BE2C (cell line): Measurements from ENCODE around the gene YIF1A.
A peak's percentile ranks its signal among the peaks of the same experiment; 100 is the strongest.

ENCODE experiments used
- DNase-seq: peaks from one replicate; pipeline ENCODE4 v3.0.0-alpha.2; 2020
- H3K27me3 ChIP-seq: fragments of 250-450 bp; sonication (Bioruptor Pico); 2 replicates; pipeline ENCODE4 v1.5.1; 2020; ENCODE audit warnings: mild to moderate bottlenecking
- H3K36me3 ChIP-seq: fragments of 250-450 bp; sonication (Bioruptor Pico); 2 replicates; pipeline ENCODE4 v1.5.1; 2020; ENCODE audit warnings: mild to moderate bottlenecking
- H3K4me1 ChIP-seq: fragments of 250-450 bp; sonication (Bioruptor Pico); 2 replicates; pipeline ENCODE4 v1.5.1; 2020
- H3K4me3 ChIP-seq: 2 replicates; pipeline ENCODE4 v1.5.1; 2011; ENCODE audit warnings: low read depth, low read length
- H3K9me3 ChIP-seq: fragments of 250-450 bp; sonication (Bioruptor Pico); 2 replicates; pipeline ENCODE4 v1.5.1; 2020
- TF ChIP-seq, protein P1 (sequence below): IDR thresholded peaks from 2 replicates; pipeline ENCODE4 v1.5.1; 2012; ENCODE audit warnings: mild to moderate bottlenecking, low read depth, low read length

Gene YIF1A

DNA sequence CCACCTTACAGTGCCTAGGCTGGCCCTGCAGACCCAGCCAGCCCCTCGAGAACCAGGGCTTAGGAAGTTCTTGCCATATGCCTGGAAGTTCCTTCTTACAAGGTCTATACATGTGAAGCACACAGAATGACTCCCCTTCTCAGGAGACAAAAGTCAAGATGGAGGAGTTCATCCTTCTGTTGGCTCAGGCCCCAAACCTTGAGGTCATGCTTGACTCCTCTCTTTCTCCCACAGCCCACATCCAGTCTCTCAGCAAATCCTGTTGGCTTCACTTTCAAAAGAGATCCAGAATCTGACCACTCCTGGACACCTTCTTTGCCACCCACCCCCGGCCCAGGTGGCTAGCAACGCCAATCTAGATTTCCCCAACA, 29.6 kb upstream of the YIF1A start:
- peaks cover 35% of the 10 kb centered on the region for H3K4me1 ChIP-seq
- no peak overlapping the region for H3K4me3 ChIP-seq
- DNase-seq = no peak
- no peaks in the 10 kb centered on the region for H3K27me3 ChIP-seq
- H3K9me3 ChIP-seq = no peaks in the 10 kb centered on the region
- TF ChIP-seq, protein P1, sequence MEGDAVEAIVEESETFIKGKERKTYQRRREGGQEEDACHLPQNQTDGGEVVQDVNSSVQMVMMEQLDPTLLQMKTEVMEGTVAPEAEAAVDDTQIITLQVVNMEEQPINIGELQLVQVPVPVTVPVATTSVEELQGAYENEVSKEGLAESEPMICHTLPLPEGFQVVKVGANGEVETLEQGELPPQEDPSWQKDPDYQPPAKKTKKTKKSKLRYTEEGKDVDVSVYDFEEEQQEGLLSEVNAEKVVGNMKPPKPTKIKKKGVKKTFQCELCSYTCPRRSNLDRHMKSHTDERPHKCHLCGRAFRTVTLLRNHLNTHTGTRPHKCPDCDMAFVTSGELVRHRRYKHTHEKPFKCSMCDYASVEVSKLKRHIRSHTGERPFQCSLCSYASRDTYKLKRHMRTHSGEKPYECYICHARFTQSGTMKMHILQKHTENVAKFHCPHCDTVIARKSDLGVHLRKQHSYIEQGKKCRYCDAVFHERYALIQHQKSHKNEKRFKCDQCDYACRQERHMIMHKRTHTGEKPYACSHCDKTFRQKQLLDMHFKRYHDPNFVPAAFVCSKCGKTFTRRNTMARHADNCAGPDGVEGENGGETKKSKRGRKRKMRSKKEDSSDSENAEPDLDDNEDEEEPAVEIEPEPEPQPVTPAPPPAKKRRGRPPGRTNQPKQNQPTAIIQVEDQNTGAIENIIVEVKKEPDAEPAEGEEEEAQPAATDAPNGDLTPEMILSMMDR = no peak
- no peaks in the 10 kb centered on the region for H3K36me3 ChIP-seq

DNA sequence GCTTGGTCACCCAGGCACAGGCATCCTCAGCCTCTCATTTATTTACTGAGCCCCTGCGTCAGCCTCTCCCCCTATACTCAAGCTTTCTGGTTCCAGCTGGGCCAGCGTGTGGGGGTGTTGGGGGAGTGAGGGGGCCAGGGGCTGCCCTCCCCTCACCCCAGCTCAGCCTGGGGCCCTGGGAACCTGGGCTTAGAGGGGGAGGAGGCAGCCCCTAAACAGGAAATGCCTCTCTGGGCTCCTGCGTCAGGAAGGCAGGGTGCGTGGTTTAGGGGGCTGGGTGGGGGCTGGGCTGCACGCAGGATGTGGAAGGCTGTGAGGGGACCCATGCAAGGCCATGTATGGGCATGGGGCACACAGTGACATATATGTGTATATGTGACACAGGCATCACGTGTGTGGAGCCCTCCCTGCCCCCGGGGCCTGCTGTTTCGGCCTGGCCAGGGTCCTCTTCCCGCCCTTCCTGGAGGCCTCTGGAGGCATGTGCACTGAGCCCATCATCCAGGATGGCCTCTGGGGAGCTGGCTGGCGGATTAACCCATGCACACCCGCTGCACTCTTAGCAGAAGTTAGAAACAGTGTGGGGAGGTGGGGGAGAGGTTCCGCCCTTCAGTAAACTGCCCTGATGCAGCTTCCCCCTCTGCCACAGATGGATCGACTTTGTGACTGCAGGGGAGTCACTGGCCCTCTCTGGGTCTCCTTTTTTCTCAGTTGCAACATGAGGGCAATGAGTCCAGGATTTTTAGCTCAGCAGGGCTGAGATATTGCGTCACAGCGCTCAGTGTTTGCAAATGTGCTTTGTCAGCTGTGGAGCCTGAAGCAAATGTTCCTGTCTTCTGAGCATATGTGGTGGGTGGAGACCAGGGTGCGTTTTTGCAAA, 29.0 kb upstream of the YIF1A start:
- peak; percentile 85 for DNase-seq
- H3K4me1 ChIP-seq = peaks cover 38% of the 10 kb centered on the region
- TF ChIP-seq, protein P1 = no peak
- no peaks in the 10 kb centered on the region for H3K27me3 ChIP-seq
- no peaks in the 10 kb centered on the region for H3K36me3 ChIP-seq
- H3K9me3 ChIP-seq = no peaks in the 10 kb centered on the region
- H3K4me3 ChIP-seq = peak overlapping the region; percentile 37

DNA sequence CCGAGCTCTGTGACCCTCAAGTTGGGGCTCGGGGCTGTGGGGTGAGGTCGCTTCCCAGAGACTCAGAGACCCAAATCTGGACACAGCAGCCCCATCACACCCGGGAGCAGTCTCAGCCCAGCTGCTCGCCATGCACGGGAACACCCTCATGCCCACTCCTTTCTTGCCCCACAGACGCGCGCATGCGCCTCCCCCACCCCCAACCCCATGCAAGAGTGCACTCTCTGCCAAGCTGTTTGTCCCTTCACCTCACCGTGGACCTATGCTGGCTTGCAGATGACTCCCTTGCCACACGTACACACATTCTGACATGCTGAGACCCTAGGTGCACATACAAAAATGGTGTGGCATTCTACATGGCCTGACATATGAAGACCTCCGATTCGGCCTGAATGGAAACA, 28.4 kb upstream of the YIF1A start:
- H3K4me1 ChIP-seq = peaks cover 38% of the 10 kb centered on the region
- TF ChIP-seq, protein P1 = no peak

GRCh38 chr11:66316849-66317251, 27.9 kb upstream of the YIF1A start, which contains the start of gene CD248:
CD248 (minus strand) TSS chr11:66317044; CDS start chr11:66317027, 17 bp downstream.
- no peaks in the 10 kb centered on the region for H3K36me3 ChIP-seq
- TF ChIP-seq, protein P1 = no peak
- peak; percentile 90 for DNase-seq
- no peaks in the 10 kb centered on the region for H3K27me3 ChIP-seq
- H3K4me3 ChIP-seq = peak within 1 kb of the TSS; percentile 59
- no peaks in the 10 kb centered on the region for H3K9me3 ChIP-seq
- H3K4me1 ChIP-seq = peaks cover 38% of the 10 kb centered on the region

More for the DNA sequence above, 28.4 kb upstream of the YIF1A start:
- DNase-seq = peak; percentile 90
- Histone ChIP-seq H3K9me3 (no peaks in the 10 kb centered on the region), H3K36me3 (no peaks in the 10 kb centered on the region), H3K4me3 (peak overlapping the region; percentile 37), H3K27me3 (no peaks in the 10 kb centered on the region)

DNA sequence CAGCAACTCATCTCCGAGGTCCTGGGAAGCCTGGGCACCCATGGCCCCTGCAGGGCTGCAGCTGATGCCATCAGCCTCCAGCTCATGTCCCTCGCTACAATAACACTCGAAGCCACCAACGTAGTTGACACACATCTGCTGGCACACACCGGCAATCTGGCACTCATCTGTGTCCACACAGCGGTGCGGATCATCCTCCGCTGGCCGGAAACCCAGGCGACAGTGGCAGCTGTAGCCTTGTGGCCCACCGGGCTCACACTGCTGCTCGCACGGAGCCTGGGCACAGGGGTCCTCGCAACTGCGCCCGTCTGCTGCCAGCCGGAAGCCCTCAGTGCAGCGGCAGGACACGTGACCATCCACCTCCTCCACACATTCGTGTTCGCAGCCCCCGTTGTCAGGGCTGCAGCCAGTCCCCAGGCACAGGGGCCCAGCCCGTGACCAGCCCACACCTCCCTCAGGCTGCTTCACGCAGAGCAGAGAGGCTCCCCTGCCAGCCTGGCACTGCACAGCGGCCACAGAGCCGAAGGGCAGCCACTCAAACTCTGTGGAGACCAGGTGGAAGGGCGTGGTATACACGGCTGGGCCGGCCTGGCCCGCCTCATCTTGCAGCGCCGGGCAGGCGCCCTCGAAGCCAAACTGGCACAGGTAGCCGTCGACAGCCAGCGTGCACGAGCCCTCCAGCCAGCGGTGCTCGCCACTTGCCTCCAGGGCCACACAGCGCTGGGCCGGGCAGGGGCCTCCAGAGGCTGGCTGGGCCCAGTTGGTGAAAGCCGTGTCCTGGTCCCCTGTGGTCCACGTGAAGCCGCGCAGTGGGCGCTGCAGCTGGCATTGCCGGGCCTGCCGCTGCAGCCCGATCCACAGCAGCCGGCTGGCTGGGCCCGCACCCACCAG, 27.2 kb upstream of the YIF1A start:
- Histone ChIP-seq H3K27me3 (no peaks in the 10 kb centered on the region), H3K4me3 (peak overlapping the region; percentile 59), H3K4me1 (peaks cover 40% of the 10 kb centered on the region), H3K9me3 (no peaks in the 10 kb centered on the region), H3K36me3 (no peaks in the 10 kb centered on the region)
- DNase-seq = no peak
- TF ChIP-seq, protein P1 = no peak

- TF ChIP-seq, protein P1 = no peak
- Histone ChIP-seq H3K27me3 (no peaks in the 10 kb centered on the region), H3K4me1 (peaks cover 40% of the 10 kb centered on the region), H3K36me3 (no peaks in the 10 kb centered on the region), H3K4me3 (peak overlapping the region; percentile 59), H3K9me3 (no peaks in the 10 kb centered on the region)
- DNase-seq = no peak
Measured at GRCh38 chr11:66315498-66315885, 26.5 kb upstream of the YIF1A start.
